GM10266 (cell line): Measurements from ENCODE around the gene SECTM1.
"Not testable (repeated sequence)": the region's sequence is repeated elsewhere in the genome, so short reads cannot be mapped to it uniquely, and the experiment has no call there.

Experiments
- DNase-seq: peaks from one replicate; pipeline ENCODE4 v3.0.0; 2012; ENCODE audit errors: extremely low spot score
- TF ChIP-seq, protein P1 (sequence below): IDR thresholded peaks from 2 replicates; pipeline ENCODE4 v1.5.1; 2012; ENCODE audit warnings: mild to moderate bottlenecking, low read depth; ENCODE audit not compliant: control insufficient read depth, insufficient read depth; ENCODE audit errors: missing control alignments

The SECTM1 gene

DNA sequence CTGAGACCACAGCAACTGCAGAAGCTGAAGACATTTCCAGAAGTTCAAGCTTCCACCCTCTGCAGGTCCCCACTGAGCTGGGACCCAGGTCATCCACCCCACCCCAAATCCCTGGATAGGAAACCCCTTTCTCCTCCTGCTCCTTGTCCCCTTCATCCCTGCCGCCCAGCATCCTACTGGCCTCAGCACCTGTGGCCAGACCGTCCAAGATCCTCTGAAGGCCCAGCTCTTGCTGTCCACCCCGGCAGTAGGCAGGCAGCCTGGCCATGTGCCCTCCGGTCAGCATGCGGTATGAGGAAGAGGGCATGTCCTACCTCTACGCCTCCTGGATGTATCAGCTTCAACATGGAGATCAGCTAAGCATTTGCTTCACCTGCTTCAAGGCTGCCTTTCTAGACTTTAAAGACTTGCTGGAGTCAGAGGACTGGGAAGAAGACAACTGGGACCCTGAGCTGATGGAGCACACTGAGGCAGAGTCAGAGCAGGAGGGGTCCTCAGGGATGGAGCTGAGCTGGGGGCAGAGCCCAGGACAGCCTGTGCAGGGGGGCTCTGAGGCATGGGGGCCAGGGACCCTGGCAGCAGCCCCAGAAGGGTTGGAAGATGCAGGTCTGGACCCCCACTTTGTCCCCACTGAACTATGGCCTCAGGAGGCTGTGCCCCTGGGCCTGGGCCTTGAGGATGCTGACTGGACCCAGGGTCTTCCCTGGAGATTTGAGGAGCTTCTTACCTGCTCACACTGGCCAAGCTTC, 28.5 kb upstream of the SECTM1 start:
- TF ChIP-seq, protein P1, sequence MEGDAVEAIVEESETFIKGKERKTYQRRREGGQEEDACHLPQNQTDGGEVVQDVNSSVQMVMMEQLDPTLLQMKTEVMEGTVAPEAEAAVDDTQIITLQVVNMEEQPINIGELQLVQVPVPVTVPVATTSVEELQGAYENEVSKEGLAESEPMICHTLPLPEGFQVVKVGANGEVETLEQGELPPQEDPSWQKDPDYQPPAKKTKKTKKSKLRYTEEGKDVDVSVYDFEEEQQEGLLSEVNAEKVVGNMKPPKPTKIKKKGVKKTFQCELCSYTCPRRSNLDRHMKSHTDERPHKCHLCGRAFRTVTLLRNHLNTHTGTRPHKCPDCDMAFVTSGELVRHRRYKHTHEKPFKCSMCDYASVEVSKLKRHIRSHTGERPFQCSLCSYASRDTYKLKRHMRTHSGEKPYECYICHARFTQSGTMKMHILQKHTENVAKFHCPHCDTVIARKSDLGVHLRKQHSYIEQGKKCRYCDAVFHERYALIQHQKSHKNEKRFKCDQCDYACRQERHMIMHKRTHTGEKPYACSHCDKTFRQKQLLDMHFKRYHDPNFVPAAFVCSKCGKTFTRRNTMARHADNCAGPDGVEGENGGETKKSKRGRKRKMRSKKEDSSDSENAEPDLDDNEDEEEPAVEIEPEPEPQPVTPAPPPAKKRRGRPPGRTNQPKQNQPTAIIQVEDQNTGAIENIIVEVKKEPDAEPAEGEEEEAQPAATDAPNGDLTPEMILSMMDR: no peak
- no peak for DNase-seq

DNA sequence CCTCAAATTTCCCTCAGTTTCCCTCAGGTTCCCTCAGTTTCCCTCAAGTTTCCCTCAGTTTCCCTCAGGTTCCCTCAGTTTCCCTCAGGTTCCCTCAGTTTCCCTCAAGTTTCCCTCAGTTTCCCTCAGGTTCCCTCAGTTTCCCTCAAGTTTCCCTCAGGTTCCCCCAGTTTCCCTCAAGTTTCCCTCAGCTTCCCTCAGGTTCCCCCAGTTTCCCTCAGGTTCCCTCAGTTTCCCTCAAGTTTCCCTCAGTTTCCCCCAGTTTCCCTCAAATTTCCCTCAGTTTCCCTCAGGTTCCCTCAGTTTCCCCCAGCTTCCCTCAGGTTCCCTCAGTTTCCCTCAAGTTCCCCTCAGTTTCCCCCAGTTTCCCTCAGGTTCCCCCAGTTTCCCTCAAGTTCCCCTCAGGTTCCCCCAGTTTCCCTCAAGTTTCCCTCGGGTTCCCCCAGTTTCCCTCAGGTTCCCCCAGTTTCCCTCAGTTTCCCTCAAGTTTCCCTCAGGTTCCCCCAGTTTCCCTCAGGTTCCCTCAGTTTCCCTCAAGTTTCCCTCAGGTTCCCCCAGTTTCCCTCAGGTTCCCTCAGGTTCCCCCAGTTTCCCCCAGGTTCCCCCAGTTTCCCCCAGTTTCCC, 26.0 kb upstream of the SECTM1 start:
- DNase-seq: not testable (repeated sequence)

DNA sequence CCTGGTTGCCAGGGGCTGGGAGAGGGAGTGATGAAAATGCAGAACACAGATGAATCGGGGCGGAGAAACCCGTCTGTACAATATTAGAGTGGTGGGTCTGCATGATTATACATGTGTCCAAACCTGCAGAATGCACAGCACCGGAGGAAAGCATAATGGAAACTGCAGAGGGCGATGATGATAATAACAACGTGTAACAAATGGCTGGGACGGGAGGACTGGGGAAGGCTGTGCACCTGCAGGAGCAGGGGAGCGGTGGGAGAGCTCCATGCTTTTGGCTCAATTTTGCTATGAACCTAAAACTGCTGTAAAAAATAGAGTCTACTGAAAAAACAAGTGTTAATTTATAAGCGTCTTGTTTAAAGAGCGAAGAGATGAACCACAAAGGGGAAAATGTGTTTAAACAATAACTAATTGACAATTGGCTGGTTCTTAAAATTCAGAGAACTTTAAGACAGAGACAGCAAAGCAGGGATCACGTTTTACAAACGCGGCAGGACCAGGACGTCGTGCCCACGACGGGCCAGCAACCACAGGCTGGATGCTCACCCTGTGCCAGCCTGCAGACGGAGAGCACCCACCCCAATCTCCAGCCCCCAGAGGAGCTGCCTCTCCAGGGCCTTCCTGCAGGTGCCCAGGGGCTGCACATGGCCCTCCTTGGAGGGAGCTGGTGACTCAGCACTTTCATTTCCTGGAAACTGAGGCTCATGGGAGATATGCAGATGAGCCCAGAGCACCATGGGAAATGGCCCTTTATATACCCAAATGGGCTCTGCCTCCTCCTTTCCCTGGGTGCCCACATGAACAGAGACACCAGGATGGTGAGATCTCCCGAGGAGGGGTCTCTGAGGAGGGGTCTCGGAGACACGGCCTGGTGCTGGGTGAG, 25.1 kb upstream of the SECTM1 start, which contains the start of gene TEX19:
Gene TEX19 (plus strand): TSS at position 783 of the 886 bp plus-strand sequence. CDS start 2,904 bp downstream, outside the sequence.
- no peak for DNase-seq
- TF ChIP-seq, protein P1: no peak

DNA sequence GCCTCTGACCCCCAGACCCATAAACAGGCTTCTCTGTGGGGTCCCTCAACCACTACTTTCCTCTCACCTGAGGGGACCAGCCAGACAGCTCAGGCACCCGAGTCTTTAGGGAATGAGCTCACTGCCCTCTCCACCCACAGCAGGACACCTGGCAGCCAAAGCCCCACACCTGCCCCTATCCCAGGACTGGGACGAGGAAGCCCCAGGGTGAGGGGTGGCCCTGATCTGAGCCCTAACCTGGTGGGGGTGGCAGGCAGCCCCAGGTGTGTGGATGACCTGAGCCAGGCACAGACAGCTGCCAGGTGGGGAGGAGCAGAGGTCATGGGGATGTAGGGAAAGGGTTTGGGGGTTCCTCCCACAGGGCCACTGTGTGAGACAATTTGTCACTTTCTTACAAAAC, 23.8 kb upstream of the SECTM1 start:
- DNase-seq: no peak
- TF ChIP-seq, protein P1: no peak

GRCh38 chr17:82356845-82357355, 23.3 kb upstream of the SECTM1 start:
- TF ChIP-seq, protein P1: no peak
- no peak for DNase-seq

DNA sequence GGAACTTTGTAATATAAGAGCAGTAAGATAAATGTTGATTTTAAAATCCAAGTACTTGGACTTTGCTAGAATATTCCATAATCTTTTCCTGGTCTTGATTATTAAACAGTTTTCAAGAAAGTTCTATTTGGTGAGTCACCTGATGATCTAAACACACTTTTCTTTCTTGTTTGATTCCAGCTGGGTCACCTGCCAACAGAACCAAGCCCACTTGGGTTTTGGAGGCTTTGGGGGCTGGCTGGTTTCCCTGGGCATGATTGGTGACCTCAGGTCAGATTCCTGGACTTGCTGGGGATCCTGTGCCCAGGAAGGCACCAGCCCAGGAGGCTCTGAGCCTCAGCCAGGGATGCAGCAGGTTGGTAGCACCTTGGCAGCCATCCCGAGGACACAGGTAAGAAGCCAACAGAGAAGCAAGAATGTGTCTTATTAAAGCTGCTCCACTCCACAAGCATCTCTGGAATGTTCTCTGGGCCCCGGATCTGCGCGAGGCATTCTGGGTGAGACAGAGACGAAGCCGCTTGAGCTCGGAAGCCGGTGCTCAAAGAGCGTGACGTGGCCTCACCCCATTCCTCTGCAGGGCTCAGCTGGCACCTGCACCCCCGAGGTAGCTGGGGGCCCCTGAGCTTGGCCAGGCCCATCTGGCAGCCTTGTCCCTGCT, 22.3 kb upstream of the SECTM1 start:
- DNase-seq: no peak
- TF ChIP-seq, protein P1: no peak

GRCh38 chr17:82354804-82355308, 21.3 kb upstream of the SECTM1 start:
- DNase-seq: no peak
- TF ChIP-seq, protein P1: no peak
